Upper lobe of right lung (tissue), 1 donor: Measurements from ENCODE around the gene RBM42. TPM values are rescaled to one million over a fixed set of nuclear protein-coding genes. Genes with fewer than 3 reads are reported as not detected.

Experiments used
- ATAC-seq: fragments of 200-7000 bp; cut with Tn5 transposase; one replicate; pipeline ENCODE4 v1.9.1; 2020; ENCODE audit warnings: mild to moderate bottlenecking, moderate library complexity
- DNase-seq: peaks from one replicate; pipeline ENCODE4 v3.0.0-alpha.2; 2020
- H3K27ac ChIP-seq: fragments of 200-600 bp; one replicate; pipeline ENCODE4 v1.8.0; 2022
- H3K27me3 ChIP-seq: fragments of 200-600 bp; one replicate; pipeline ENCODE4 v1.8.0; 2022; ENCODE audit warnings: mild to moderate bottlenecking
- H3K36me3 ChIP-seq: fragments of 200-600 bp; one replicate; pipeline ENCODE4 v1.8.0; 2022
- H3K4me1 ChIP-seq: fragments of 200-600 bp; one replicate; pipeline ENCODE4 v1.8.0; 2022
- H3K4me3 ChIP-seq: fragments of 200-600 bp; one replicate; pipeline ENCODE4 v1.8.0; 2022; ENCODE audit warnings: mild to moderate bottlenecking
- H3K9me3 ChIP-seq: fragments of 200-600 bp; one replicate; pipeline ENCODE4 v1.8.0; 2022
- intact Hi-C: fragments of 100-400 bp; cut with DNase I; formaldehyde crosslinking; loops from one replicate; pipeline ENCODE4 v1.11.0; 2022
- total RNA-seq: library from RNA; stranded (reverse); fragmentation: NEBNext Ultra II Directional; extraction: Animal tissue kit (Norgen Biotek cat#: 25700); gene quantifications from one replicate; pipeline ENCODE4 v1.2.1, GENCODE V29; 2021
- TF ChIP-seq, protein P1 (sequence below): fragments of 200-600 bp; IDR thresholded peaks from one replicate; pipeline ENCODE4 v1.8.0; 2022; ENCODE audit warnings: antibody characterized with exemption
- donor health status: DM: no; HTN: yes; CAD: no; lungs with severe emphysema.

The RBM42 gene
- total RNA-seq, 1 donor from 2014 or later: 64.5 TPM

DNA sequence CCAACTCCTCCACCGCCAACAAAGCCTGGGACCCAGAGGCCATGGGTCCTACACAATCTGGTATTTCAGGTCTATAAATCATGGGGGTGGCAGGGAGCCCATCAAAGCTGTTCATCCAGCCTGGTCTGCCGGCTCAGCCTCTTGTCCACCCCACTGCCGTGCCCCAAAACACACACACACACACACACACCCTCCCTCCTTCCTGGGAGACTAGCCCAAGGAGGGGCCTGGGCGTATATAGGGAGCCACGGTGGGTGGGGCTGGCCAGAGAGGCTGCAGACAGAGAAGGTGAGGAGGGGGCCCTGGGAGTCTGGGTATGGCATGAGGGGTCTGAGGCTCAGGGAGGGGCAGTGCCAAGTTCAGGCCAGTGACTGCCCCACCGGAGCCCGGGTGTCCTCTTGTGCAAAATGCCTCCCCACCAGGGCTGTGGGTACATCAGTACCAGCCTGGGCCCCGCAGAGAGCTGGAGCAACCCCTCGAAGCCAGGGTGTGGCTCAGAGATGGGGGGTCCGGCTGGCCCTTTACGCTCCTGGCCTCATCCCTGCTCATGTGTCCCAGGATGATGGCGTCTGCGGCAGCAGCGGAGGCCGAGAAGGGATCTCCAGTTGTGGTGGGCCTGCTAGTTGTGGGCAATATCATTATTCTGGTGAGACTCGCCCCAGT is 37.5 kb downstream of the RBM42 start, which contains the start of gene UPK1A:
TSS of gene UPK1A (plus strand) at position 267 of the 663 bp plus-strand sequence. CDS start at position 563, 296 bp downstream.
- Histone ChIP-seq H3K27ac (no peak within 1 kb of the TSS), H3K36me3 (peaks cover 6% of the 10 kb centered on the region), H3K9me3 (no peaks in the 10 kb centered on the region), H3K4me1 (no peaks in the 10 kb centered on the region), H3K4me3 (no peak within 1 kb of the TSS), H3K27me3 (no peaks in the 10 kb centered on the region)
- TF ChIP-seq, protein P1, sequence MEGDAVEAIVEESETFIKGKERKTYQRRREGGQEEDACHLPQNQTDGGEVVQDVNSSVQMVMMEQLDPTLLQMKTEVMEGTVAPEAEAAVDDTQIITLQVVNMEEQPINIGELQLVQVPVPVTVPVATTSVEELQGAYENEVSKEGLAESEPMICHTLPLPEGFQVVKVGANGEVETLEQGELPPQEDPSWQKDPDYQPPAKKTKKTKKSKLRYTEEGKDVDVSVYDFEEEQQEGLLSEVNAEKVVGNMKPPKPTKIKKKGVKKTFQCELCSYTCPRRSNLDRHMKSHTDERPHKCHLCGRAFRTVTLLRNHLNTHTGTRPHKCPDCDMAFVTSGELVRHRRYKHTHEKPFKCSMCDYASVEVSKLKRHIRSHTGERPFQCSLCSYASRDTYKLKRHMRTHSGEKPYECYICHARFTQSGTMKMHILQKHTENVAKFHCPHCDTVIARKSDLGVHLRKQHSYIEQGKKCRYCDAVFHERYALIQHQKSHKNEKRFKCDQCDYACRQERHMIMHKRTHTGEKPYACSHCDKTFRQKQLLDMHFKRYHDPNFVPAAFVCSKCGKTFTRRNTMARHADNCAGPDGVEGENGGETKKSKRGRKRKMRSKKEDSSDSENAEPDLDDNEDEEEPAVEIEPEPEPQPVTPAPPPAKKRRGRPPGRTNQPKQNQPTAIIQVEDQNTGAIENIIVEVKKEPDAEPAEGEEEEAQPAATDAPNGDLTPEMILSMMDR: no peak
- intact Hi-C loops: no loop called here
- no peak for DNase-seq
- ATAC-seq: peak; percentile 29

DNA sequence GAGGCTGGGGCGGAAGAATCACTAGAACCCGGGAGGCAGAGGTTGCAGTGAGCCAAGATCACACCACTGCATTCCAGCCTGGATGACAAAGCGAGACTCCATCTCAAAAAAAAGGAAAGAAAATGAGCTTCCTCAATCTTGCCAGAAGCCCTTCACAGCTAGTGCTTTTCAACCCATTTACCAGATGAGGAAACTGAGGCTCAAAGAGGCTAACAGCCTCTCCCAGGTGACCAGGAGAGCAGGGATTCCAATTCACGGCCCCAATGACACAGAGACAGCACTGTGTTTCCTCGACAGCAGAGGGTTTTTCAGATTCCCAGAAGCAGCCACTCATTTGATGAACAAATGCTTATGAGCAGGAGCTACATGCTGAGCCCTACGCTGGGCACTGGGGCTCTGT is 40.7 kb downstream of the RBM42 start:
- TF ChIP-seq, protein P1: no peak
- peaks cover 13% of the 10 kb centered on the region for H3K27me3 ChIP-seq
- H3K27ac ChIP-seq: no peak overlapping the region
- intact Hi-C loops: no loop called here
- H3K36me3 ChIP-seq: no peaks in the 10 kb centered on the region
- H3K4me1 ChIP-seq: no peaks in the 10 kb centered on the region
- H3K4me3 ChIP-seq: no peak overlapping the region
- no peaks in the 10 kb centered on the region for H3K9me3 ChIP-seq
- no peak for DNase-seq
- no peak for ATAC-seq

DNA sequence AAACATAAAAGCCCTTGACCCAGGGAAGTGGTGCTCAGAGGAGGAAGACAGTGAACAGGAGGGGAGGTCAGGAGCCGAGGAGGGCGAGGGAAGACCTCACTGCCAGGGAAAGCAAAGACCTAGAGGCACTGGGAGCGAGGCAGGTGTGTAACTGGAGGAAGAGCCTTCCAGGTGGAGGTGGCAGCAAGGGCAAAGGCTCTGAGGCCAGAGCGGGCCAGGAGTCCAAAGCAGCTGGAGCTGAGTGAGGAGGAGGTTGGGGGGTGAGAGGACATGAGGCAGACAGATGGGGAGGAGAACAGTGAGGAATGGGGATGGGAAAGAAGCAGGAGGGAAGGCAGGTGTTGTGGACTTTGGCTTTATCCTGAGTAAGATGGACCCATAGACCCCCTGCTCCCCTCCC is 41.1 kb downstream of the RBM42 start:
- Histone ChIP-seq H3K9me3 (no peaks in the 10 kb centered on the region), H3K4me1 (no peaks in the 10 kb centered on the region), H3K36me3 (no peaks in the 10 kb centered on the region), H3K4me3 (no peak overlapping the region), H3K27me3 (peaks cover 13% of the 10 kb centered on the region), H3K27ac (no peak overlapping the region)
- ATAC-seq: no peak
- intact Hi-C loops: no loop called here
- TF ChIP-seq, protein P1: no peak
- no peak for DNase-seq

DNA sequence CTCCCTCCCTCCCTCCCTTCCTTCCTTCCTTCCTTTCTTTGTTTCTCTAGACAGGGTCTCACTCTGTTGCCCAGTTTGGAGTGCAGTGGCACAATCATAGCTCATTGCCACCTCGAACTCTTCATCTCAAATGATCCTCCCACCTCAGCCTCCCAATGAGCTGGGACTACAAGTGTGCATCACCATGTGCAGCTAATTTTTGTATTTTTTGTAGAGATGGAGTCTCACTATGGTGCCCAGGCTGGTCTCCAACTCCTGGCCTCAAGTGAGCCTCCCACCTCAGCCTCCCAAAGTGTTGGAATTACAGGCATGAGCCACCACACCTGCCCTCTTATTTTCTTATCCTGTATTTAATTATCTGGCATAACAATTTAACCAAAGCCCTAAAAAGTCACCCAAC is 41.9 kb downstream of the RBM42 start:
- H3K9me3 ChIP-seq: no peaks in the 10 kb centered on the region
- peaks cover 13% of the 10 kb centered on the region for H3K27me3 ChIP-seq
- DNase-seq: no peak
- no peaks in the 10 kb centered on the region for H3K36me3 ChIP-seq
- H3K4me3 ChIP-seq: no peak overlapping the region
- intact Hi-C loops: no loop called here
- ATAC-seq: no peak
- TF ChIP-seq, protein P1: no peak
- H3K27ac ChIP-seq: no peak overlapping the region
- H3K4me1 ChIP-seq: no peaks in the 10 kb centered on the region

DNA sequence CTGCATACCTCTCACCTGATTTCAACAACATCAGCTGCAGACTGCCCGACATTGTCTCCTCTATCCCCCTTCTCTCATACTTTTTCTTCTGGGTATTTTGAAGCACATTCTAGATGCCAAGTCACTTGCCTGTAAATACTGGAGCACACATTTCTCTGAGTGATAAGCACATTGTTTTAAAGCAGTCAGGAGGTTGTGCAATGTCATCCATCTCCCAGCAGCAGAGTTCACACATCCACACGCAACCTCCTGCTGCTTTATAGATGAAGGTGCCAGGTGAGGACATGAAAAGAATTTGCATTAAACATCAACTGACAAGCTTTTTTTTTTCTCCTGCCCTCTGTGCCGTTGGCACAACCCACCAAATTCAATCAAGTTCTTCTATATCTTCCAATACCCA is 43.0 kb downstream of the RBM42 start:
- TF ChIP-seq, protein P1: no peak
- Histone ChIP-seq H3K4me1 (no peaks in the 10 kb centered on the region), H3K9me3 (no peaks in the 10 kb centered on the region), H3K27me3 (peaks cover 13% of the 10 kb centered on the region), H3K4me3 (no peak overlapping the region), H3K36me3 (no peaks in the 10 kb centered on the region), H3K27ac (no peak overlapping the region)
- no peak for DNase-seq
- ATAC-seq: no peak
- intact Hi-C loops: no loop called here
